ENCODE data around the gene POU5F1.
"Not testable (repeated sequence)": the region's sequence is repeated elsewhere in the genome, so short reads cannot be mapped to it uniquely, and the experiment has no call there.

Gene POU5F1

DNA sequence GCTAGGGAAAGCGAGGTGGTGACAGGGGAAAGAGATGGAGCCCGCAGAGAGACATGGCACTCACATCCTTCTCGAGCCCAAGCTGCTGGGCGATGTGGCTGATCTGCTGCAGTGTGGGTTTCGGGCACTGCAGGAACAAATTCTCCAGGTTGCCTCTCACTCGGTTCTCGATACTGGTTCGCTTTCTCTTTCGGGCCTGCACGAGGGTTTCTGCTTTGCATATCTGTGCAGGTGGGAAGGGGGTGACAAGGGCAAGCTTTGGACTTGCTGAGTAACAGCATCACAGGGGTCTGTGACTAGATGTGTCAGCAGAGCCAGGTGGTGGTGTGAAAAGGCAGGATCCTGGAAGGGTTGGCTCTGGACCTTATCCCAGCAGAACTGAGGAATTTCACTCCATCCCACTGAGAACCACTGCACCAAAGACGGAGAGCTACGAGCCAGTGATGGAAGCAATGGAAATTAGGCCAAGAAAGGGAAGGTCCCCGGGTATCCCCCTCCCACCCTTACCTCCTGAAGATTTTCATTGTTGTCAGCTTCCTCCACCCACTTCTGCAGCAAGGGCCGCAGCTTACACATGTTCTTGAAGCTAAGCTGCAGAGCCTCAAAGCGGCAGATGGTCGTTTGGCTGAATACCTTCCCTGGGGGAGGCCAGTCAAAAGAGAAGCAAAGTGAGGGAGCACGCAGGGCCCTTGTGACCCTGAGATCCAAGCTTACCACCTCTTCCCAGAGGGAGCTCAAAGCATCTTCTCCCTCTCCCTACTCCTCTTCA lies 5.2 kb downstream of the POU5F1 start:
- not testable (repeated sequence) for DNase-seq

DNA sequence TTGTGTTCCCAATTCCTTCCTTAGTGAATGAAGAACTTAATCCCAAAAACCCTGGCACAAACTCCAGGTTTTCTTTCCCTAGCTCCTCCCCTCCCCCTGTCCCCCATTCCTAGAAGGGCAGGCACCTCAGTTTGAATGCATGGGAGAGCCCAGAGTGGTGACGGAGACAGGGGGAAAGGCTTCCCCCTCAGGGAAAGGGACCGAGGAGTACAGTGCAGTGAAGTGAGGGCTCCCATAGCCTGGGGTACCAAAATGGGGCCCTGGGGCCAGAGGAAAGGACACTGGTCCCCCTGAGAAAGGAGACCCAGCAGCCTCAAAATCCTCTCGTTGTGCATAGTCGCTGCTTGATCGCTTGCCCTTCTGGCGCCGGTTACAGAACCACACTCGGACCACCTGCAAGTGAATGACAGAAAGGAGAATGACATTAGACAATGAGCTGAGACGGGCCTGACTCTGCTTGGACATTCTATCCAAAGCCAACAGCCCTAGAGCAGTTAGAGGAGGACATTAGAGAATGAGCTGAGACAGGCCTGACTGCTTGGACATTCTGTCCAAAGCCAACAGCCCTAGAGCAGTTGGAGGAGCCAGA lies 5.9 kb downstream of the POU5F1 start:
- DNase-seq, result not testable (repeated sequence)

DNA sequence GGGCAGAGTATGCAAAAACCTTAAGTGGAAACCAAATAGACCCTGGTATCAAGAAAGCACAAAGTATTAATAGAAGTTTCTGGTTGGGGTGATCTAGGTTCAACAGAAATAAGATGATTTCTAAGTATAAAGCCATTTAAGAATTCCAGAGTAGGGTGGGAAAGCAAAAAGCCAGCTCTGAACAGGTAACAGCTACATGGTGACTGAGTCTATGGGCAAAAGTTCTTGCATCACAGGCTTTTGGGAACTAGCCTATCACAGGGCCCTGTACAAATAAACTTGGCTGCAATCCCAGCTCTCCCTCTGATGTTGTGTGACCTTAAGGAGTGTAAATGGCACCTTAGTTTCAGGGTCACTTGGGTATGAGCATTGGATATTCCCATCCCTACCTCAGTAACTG lies 6.6 kb downstream of the POU5F1 start:
- DNase-seq, result no peak

DNA sequence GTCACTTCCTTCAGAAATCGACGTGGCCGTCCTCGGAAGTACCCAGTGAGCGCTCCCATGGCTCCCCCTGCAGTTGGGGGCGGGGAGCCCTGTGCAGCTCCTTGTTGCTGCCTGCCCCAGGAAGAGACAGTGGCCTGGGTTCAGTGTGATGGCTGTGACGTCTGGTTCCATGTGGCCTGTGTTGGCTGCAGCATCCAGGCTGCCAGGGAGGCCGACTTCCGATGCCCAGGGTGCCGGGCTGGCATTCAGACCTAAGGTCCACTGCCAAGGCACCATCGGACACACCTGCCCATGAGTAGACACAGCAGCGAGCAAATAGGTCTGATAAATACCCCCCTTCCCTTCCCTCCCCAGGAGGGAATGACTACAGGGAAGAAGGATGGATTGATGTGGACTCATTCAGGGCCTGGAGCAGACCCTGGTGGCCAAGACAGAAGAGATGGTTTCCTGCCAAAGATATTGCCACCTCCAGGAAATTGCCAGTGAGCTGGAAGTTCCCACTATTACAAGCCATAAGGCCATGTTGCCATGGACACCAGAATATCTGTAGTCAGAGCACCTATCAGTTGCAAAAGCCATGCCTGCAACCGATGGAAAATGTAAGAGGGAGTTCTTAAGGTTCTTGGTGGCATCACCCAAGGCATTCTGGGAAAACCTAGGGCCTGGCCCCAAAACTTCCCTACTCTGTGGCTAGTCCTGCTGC lies 7.9 kb downstream of the POU5F1 start:
- DNase-seq, result no peak

DNA sequence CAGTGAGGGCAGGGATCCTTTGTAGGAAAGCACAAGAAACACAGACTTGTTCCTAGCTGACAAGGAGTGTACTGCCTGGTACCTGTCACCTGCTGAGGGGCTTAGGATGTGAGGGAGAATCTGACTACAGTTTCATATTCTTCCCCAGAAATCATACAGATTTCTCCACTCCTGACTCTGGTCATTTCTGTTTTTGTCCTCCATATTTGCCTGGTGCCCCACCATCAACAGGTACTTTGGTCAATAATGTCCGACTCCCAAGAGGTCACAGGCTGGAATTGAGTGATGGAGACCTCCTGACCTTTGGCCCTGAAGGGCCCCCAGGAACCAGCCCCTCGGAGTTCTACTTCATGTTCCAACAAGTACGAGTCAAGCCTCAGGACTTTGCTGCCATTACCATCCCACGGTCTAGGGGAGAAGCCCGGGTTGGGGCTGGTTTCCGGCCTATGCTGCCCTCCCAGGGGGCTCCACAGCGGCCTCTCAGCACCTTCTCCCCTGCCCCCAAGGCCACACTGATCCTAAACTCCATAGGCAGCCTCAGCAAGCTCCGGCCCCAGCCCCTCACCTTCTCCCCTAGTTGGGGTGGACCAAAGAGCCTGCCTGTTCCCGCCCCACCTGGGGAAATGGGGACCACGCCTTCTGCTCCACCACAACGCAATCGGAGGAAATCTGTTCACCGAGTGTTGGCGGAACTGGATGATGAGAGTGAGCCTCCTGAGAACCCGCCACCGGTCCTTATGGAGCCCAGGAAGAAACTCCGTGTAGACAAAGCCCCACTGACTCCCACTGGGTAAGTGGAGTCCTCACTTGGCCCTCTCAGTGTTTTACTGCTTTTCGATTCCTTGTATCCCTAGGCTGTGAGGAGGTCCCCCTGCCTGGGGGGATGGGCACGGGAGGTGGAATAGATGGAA lies 9.0 kb downstream of the POU5F1 start:
- DNase-seq, result no peak

DNA sequence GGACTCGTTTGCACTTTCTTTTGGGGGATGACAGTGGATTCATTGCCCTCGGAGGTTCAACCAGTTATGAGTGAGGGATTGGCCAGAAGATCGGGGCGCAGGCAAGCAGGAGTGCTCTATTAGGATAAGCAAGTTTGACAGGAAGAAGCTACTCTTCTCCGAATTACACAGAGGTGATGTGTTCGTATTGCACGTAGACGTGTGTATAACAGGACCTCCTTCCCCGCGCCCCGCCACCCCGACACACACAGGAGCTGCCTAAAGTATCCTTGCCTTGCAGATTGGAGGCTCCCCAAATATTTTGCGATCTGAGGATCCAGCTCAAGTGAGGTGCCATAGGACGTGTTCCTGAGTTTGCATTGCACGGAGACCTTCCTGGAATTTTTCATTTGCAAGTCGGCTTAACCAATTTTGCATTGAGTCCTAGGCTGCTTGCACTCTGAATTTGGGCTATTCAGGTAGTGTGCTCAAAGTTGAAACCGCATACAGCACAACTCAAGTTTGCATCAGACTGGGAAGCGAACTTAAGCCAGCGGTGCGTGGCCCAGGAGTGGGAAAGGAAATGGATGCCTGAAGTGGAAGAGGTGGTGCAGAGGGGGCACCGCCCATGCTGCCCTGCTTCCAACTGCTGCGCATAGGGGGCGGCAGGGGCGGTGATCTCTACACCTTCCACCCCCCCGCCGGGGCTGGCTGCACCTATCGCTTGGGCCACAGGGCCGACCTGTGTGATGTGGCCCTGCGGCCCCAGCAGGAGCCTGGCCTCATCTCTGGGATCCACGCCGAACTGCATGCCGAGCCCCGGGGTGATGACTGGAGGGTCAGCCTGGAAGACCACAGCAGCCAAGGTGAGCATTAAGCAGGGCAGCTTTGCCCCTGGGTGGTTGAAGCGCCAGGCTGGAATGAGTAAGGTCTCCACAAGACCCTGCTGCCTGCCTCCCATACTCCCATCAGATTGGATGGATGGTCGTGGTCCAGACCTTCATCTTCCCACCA lies 11.3 kb downstream of the POU5F1 start:
- peak; percentile 47 for DNase-seq

DNA sequence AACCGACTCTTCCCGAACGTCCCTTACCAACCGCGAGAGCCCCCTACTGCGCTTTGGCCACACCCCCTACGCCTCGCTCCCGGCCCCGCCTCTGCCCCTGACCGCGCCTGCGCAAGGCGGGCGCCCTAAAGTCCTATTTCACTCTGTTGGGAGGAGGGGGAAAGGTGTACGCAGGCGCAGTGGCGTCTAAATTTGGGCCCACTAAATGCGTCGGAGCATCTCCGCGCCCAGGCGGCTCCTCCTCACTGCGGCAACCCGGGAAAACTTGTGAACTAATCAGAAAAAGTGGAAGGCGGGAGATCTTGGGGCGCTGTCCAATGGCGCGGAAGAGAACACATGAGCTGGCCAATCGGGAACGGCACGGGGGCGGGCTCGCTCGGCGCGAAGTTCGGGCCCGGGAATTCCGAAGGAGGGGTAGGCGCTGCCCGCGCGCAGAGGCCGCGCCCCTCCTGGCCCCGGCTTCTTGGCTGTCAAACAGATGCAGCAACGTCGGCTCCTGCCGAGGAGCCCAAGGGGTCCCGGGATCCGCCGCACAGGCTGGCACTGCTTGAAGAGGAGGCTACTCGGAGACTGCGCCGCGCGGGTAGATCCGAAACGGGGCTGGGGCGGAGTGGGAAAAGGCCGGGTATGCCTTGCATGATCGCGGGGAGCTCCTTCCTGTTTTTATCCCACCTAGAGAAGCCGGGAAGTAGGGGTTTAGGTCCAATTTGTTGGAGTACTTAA lies 12.2 kb downstream of the POU5F1 start, which contains the start of gene TCF19:
Gene TCF19, plus strand, starts transcription at position 450 of the 723 bp plus-strand sequence. CDS start 881 bp downstream, outside the sequence.
- DNase-seq, result peak; percentile 98

DNA sequence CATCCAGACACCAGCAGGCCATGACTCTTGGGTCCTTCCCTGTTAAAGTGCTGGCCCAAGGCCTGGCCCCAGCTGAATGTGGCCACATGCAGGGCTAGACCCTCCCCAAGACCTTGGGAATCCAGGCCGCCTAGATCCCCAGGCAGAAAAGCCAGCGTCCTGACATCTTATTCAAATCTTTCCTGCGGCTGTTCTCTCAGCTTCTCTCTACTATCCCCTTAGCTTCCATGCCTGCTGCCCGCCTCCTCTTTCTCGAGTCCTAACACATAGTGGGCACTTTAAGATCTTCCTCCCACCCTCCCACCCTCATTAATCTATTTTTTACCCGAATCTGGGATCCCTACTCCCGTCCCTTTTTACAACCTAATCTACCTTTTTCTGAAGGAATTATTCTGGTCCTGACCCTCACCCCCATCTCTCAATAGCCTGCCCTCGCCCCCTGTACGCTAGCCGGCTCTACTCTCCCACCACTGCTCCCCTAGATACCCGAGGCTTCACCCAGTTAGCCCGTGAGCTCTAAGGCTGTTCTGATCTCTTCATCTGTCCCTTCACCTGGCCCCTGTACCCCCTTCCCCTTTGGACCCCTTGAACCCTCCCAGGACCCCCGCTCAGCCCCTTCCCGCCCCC lies 12.9 kb downstream of the POU5F1 start, which contains the start of gene CCHCR1:
Gene CCHCR1, minus strand, starts transcription at position 290 of the 627 bp plus-strand sequence. Its CDS starts 202 bp downstream, at position 88.
- no peak for DNase-seq

DNA sequence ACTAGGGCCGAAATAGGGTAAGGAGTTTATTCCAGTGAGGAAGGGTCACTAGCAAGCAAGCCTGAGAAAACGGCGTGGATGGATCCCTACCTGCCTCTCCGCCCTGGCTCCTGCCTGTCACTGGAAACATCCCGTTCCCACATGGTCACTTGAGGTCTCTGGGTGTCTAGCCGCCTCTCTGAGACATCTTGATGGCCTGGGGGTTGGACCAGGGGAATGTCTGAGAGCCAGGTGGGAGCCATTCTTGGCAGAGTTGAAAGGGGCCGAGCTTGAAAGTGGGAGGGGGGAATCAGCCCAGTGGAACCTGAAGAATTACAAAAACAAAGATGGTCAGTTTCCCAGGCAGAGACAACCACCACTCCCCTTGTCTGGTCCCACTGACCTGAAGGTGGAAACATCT lies 13.8 kb downstream of the POU5F1 start:
- DNase-seq, result no peak

DNA sequence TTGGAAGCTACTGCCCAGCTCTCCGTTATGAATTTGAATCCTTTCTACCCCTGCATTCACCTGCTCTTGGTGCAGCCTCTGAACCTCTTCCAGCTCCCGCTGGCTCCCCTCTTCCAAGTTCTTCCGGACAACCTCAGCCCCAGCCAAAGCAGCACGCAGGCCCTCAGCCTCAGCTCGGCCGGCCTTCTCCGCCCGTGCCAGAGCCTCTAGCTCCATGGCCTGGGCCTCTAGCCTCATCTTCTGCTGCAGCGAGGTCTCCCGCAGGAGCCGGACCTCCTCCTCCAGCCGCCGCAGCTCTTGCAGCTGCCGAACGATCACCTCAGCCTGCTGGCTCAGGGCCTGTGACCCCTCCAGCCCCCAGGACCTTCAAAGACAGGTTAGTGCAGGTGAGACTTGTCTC lies 16.0 kb downstream of the POU5F1 start:
- DNase-seq, result no peak

DNA sequence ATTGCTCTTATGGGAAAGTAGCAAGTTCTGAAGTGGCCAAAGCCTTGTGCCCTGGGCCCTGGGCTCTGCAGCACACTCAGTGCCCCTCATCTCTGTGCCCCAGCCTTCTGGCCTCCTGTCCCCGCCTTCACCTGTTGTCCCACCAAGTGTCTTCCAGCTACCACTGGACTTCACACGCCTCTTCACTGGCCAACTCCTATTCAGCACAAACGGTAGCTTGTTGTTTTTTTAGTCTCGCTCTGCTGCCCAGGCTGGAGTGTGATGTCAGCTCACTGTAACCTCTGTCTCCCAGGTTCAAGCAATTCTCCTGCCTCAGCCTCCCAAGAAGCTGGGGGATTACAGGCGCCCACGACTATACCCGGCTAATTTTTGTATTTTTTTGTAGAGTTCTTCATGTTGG lies 17.7 kb downstream of the POU5F1 start:
- DNase-seq, result no peak

DNA sequence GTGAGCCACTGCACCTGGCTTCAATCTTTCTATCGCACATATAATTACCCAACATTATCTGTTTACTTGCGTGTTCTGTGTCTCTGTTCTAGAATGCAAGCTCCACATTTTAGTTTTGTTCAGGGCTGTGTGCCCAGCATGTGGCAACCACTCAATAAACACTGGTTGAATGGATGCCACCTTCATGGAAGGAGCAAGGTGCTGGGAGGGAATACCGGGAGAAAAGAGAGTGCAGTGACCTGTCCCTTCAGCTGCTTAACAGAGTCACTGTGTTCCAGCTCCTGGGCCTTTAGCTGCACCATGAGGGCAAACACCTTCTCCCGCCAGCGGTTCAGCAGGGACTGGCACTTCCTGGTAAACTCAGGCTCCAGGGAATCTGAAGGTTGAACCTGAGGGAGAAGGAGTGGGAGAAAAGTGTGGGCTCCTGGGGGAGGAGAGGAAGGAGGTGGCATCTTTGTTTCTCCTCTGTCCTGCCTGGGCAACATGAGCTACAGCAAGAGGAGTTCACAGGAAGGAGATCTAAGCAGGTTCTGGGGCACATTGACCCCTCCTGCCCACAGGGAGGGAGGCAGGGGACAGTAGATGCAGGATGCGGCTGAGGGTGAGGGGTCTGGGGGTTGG lies 20.5 kb downstream of the POU5F1 start:
- DNase-seq, result no peak

DNA sequence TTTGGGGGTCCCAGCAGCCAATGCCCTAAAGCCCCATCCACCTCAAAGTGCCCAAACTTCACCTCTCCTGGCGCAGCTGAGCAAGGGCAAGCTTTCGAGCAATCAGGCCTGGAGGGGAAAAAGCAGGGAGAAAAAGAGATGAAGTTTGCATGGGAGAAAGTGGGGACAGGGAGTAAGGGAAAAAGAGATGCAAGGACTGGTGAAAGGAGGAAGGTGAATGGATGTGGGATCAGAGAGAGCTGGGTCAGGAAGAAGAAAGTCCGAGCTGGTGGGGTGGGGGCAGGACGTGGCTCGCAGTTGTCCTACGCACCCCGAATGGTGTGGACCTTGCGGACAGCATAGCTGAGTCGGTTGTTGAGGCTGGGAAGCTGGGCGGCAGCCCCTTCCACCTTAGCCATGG lies 25.1 kb downstream of the POU5F1 start:
- no peak for DNase-seq

DNA sequence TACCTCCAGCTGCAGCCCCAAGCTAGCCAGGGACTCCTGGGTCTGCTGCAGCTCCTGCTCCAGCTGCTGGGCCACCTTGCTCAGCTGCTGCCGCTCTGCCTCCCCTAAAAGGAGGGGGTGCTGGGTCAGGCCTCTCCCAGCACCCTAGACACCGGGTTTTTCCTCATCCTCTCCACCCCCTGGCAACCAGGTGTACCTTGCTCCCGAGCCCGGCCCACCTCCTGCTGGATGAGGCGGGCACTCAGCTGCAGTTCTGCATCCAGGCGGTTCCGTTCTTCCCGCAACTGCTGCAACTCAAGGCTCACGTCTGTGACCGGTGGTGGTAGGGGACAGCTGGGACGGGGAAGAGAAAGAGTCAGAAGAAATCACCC lies 25.5 kb downstream of the POU5F1 start:
- no peak for DNase-seq

DNA sequence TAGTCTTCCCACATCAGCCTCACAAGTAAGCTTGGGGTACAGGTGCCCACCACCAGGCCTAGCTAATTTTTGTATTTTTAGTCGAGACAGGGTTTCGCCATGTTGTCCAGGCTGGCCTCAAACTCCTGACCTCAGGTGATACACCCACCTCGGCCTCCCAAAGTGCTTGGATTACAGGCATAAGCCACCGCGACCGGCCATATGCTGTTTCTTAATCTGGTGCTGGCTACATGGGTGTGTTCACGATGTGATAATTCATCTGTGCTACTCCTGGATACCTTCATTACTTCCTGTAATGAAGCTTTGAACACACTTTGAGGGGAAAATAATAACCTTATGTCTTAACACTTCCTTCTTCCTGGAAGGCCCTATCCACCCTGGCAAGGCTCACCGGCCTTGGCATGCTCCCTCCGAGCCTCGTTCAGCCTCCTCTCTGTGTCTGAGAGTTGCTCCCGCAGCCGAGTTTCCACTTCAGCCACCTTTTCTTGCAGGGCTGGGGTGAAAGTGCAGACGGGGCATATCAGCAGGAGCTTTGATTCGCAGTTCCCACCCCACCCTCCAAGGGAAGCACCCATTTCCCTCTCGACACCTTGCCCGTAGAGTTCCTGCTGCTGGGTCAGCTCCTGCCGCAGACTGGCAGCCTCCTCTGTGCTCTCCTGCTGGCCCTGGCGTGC lies 26.0 kb downstream of the POU5F1 start:
- no peak for DNase-seq

DNA sequence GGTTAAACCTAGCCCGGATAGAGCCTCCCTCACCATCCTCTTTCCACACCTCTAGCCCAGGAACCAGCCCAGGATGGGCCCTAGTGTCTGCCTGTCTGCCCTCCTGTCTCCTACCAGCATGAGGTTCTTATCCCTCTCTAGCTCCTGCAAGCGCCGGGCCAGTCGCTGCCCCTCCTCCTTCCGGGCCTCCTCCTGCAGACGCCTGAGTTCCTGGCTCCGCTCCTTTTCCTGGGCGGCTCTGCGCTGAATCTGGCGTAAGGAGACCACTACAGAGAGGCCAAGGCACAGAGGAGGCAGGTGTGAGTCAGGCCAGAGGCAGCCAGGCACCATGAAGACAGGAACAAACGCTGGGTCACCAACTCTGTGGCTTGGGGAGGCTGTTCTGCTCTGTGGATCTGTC lies 27.3 kb downstream of the POU5F1 start:
- DNase-seq, result no peak

DNA sequence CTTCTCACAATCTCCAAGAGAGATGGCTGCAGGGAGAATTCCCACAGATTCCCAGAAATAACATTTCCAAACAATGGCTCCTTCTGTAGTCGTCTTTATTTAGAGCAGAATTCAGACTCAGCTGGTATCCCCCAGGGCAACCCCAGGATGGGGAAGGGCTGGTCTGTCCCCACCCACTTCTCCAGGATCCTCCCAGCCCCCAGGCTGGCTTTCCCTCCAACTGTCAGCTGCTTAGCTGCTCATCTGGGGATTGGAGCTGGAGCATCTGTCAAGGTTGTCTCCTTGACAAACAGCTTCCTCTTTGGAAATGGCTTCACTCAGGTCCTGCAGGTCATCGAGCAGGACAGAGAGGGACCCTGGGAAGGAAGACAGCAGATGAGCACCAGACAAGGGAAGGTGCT lies 28.1 kb downstream of the POU5F1 start:
- no peak for DNase-seq

DNA sequence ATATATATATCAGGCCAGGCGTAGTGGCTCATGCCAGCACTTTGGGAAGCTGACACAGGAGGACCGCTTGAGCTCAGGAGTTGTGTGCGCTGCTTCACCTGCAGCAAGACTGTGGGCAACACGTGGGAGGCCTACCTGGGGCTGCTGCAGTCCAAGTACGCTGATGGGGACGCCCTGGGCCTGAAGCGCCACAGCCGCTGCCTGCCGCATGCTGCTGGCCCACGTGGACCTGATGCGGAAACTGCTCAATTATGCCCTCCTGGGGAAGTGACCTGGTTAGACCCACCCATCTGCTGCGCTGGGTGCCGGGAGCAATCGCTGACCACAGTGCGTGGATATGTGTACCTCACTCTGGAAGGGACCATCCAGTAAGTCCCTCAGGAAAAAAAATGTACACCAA lies 29.8 kb downstream of the POU5F1 start:
- no peak for DNase-seq

DNA sequence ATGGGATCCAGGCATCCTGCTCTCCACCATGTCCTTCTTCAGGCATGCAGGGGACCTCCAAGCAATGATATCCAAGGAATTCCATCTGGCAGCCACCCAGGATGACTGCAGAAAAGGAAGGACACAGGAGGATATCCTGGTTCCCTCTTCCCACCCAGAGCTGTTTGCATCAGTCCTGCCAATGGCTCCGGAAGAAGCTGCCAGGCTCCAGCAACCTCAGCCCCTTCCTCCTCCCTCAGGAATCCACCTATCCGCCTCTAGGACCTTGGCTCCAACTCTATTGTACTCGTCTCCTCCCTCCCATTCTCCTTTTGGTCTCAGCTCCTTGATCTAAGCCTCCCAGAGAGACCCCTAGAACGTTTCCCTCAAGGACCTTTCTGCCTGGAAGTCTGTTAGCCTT lies 30.9 kb downstream of the POU5F1 start:
- no peak for DNase-seq

All from NCI-H146 (cell line).